Measurements from ENCODE around the gene ARHGAP24.
A peak's percentile ranks its signal among the peaks of the same experiment; 100 is the strongest.

ARHGAP24 gene

DNA sequence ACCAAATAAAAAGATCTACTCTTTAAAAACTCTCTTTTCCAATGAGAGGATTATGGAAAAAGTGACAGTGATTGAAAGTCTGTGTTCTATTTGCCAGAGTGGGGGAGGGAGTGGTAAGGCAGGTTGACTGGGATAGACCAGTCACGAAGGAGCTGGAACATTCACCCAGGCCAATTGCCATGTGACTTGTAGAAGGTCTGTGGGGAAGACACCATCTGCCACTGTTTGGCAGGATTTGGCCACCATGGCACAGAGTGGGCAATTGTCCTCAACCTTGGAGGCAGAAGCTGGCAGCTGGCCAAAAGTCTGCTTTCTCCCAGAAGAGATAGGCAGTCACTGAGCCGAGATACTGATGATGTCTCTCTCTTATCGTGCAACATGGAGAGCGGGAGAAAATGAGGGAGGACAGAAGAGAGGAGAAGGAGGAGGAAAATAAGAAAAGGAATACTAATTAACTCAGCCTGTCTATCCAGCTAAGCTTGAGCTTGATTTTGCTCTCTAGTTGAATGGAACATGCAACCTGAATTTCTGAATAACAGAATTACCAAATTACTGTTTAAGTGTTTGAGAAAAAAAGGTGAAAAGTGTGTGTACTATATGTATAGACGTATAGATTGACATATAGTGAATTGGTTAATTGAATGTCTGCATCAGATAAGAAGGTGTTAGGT, 267.1 kb downstream of the ARHGAP24 start:
- Histone ChIP-seq H4K5ac (ENCODE audit: low read length) (no peak overlapping the region), H3K4me1 (ENCODE audit: control insufficient read depth, low read depth, low read length) (no peaks in the 10 kb centered on the region), H2BK5ac (ENCODE audit: low read length) (no peak overlapping the region), H3K79me1 (ENCODE audit: low read length) (no peaks in the 10 kb centered on the region), H3K9ac (ENCODE audit: low read length) (no peak overlapping the region), H3K36me3 (ENCODE audit: control insufficient read depth, insufficient read depth, low read length) (no peaks in the 10 kb centered on the region), H2BK15ac (replicated peaks; ENCODE audit: low read depth) (no peak overlapping the region), H3K4me2 (ENCODE audit: low read length) (no peak overlapping the region), H3K18ac (ENCODE audit: low read length) (no peak overlapping the region), H3K27me3 (ENCODE audit: insufficient read depth, low read length, poor library complexity) (no peaks in the 10 kb centered on the region), H3K4me3 (ENCODE audit: low read length) (no peak overlapping the region), H3K79me2 (ENCODE audit: control insufficient read depth, insufficient read depth, low read length) (no peaks in the 10 kb centered on the region), H3K23ac (ENCODE audit: low read length) (no peak overlapping the region), H4K8ac (ENCODE audit: low read depth, low read length) (no peak overlapping the region), H2AK5ac (ENCODE audit: low read length) (no peak overlapping the region), H3K56ac (ENCODE audit: low read length) (no peak overlapping the region), H2BK120ac (ENCODE audit: low read depth, low read length) (no peak overlapping the region), H3K4ac (ENCODE audit: low read depth, low read length) (no peak overlapping the region), H3K27ac (ENCODE audit: low read depth, low read length) (no peak overlapping the region)
- no peak for DNase-seq
- 100% methylated on average over 1 of the region's 5 CpGs for WGBS (ENCODE audit: extremely low coverage, insufficient coverage, low lambda C conversion rate)

DNA sequence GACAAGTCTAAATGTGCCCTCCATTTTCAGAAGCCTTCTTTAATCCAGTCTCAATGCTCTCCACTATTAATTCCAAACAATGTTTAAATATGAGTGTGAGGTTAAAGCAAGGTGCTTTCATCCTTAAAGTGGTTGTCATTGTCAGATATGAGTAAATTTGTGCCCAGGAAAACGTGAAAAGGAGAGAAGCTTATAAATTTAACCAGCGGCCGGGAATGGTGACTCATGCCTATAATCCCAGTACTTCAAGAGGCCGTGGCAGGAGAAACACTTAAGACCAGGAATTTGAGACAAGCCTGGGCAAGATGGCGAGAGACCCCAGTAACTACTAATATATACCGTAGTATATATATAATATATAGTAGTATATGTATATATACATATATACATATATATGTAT, 270.0 kb downstream of the ARHGAP24 start:
- no peak for DNase-seq
- H3K18ac ChIP-seq (ENCODE audit: low read length) = no peak overlapping the region
- no peak overlapping the region for H3K4me2 ChIP-seq (ENCODE audit: low read length)
- H4K8ac ChIP-seq (ENCODE audit: low read depth, low read length) = no peak overlapping the region
- no peak overlapping the region for H4K5ac ChIP-seq (ENCODE audit: low read length)
- H3K4me1 ChIP-seq (ENCODE audit: control insufficient read depth, low read depth, low read length) = no peaks in the 10 kb centered on the region
- no peak overlapping the region for H3K9ac ChIP-seq (ENCODE audit: low read length)
- no CpG with 5 or more reads among the region's 6 CpGs for WGBS (ENCODE audit: extremely low coverage, insufficient coverage, low lambda C conversion rate)
- H3K56ac ChIP-seq (ENCODE audit: low read length) = no peak overlapping the region
- H2BK120ac ChIP-seq (ENCODE audit: low read depth, low read length) = no peak overlapping the region
- H2BK5ac ChIP-seq (ENCODE audit: low read length) = no peak overlapping the region
- H3K79me1 ChIP-seq (ENCODE audit: low read length) = no peaks in the 10 kb centered on the region
- H3K4me3 ChIP-seq (ENCODE audit: low read length) = no peak overlapping the region
- no peak overlapping the region for H2AK5ac ChIP-seq (ENCODE audit: low read length)
- H3K79me2 ChIP-seq (ENCODE audit: control insufficient read depth, insufficient read depth, low read length) = no peaks in the 10 kb centered on the region
- no peak overlapping the region for H3K4ac ChIP-seq (ENCODE audit: low read depth, low read length)
- no peaks in the 10 kb centered on the region for H3K27me3 ChIP-seq (ENCODE audit: insufficient read depth, low read length, poor library complexity)
- no peak overlapping the region for H3K27ac ChIP-seq (ENCODE audit: low read depth, low read length)
- no peaks in the 10 kb centered on the region for H3K36me3 ChIP-seq (ENCODE audit: control insufficient read depth, insufficient read depth, low read length)
- no peak overlapping the region for H2BK15ac ChIP-seq (replicated peaks; ENCODE audit: low read depth)
- H3K23ac ChIP-seq (ENCODE audit: low read length) = no peak overlapping the region

DNA sequence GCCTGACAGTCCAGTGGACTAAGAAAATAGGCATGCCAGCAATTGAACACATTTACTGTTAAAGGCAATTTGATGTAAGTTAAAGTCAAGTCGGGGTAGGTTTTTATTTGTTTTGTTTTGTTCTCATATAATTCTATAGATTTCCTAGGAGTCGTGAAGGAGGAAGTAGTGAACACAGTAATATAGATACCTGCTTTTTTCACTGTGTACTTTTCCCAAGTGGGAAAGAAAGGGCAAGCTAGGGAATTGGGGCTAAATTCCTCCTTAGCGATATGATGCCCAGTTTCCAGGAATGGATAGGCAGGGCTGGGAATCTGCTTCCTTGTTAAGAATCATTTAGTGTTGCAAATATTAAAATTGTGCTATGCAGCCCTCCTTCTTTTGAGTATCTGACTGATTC, 271.0 kb downstream of the ARHGAP24 start:
- Histone ChIP-seq H2AK5ac (ENCODE audit: low read length) (no peak overlapping the region), H3K79me2 (ENCODE audit: control insufficient read depth, insufficient read depth, low read length) (no peaks in the 10 kb centered on the region), H3K9ac (ENCODE audit: low read length) (no peak overlapping the region), H3K27ac (ENCODE audit: low read depth, low read length) (no peak overlapping the region), H3K56ac (ENCODE audit: low read length) (no peak overlapping the region), H3K36me3 (ENCODE audit: control insufficient read depth, insufficient read depth, low read length) (no peaks in the 10 kb centered on the region), H2BK5ac (ENCODE audit: low read length) (no peak overlapping the region), H2BK120ac (ENCODE audit: low read depth, low read length) (no peak overlapping the region), H3K79me1 (ENCODE audit: low read length) (no peaks in the 10 kb centered on the region), H4K5ac (ENCODE audit: low read length) (no peak overlapping the region), H3K4me1 (ENCODE audit: control insufficient read depth, low read depth, low read length) (no peaks in the 10 kb centered on the region), H3K27me3 (ENCODE audit: insufficient read depth, low read length, poor library complexity) (no peaks in the 10 kb centered on the region), H3K4me2 (ENCODE audit: low read length) (no peak overlapping the region), H3K18ac (ENCODE audit: low read length) (no peak overlapping the region), H3K4ac (ENCODE audit: low read depth, low read length) (no peak overlapping the region), H2BK15ac (replicated peaks; ENCODE audit: low read depth) (no peak overlapping the region), H4K8ac (ENCODE audit: low read depth, low read length) (no peak overlapping the region), H3K23ac (ENCODE audit: low read length) (no peak overlapping the region), H3K4me3 (ENCODE audit: low read length) (no peak overlapping the region)
- no peak for DNase-seq
- WGBS (ENCODE audit: extremely low coverage, insufficient coverage, low lambda C conversion rate) = no CpG with 5 or more reads among the region's 3 CpGs

DNA sequence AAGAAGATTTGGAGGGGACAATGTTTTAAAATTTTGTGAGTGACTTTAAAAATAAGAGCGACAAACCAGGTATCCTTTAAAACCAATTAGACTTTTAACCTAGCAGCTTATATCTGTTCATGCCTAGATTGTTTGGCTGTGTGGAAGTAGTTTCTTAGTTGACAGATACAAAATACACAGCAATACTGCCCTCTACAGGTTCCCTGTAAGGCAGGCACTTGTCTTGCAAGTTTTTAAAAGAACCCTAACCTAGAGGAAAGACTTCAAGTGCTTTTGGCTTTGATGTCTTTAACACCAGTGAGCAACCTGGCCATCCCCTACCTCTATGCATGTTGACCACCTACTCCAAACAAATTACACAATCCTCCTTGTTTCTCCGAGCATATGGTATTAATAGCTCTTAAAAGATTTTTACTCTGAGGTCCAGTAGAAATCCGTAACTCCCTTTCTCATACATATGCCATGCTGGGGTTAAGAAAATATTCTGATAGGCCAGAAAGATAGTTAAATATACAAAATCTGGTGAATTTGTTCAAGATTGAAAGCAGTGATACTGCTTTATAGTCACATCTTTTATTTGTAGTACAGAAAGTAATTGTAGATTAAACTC, 273.0 kb downstream of the ARHGAP24 start:
- Histone ChIP-seq H3K36me3 (ENCODE audit: control insufficient read depth, insufficient read depth, low read length) (no peaks in the 10 kb centered on the region), H3K4me3 (ENCODE audit: low read length) (no peak overlapping the region), H3K4ac (ENCODE audit: low read depth, low read length) (no peak overlapping the region), H3K56ac (ENCODE audit: low read length) (peak overlapping the region; percentile 50), H2BK120ac (ENCODE audit: low read depth, low read length) (no peak overlapping the region), H3K79me2 (ENCODE audit: control insufficient read depth, insufficient read depth, low read length) (no peaks in the 10 kb centered on the region), H3K18ac (ENCODE audit: low read length) (no peak overlapping the region), H3K4me1 (ENCODE audit: control insufficient read depth, low read depth, low read length) (peaks cover 7% of the 10 kb centered on the region), H3K9ac (ENCODE audit: low read length) (no peak overlapping the region), H2BK5ac (ENCODE audit: low read length) (no peak overlapping the region), H2BK15ac (replicated peaks; ENCODE audit: low read depth) (no peak overlapping the region), H3K27me3 (ENCODE audit: insufficient read depth, low read length, poor library complexity) (no peaks in the 10 kb centered on the region), H3K27ac (ENCODE audit: low read depth, low read length) (no peak overlapping the region), H4K5ac (ENCODE audit: low read length) (no peak overlapping the region), H3K23ac (ENCODE audit: low read length) (no peak overlapping the region), H2AK5ac (ENCODE audit: low read length) (no peak overlapping the region), H3K4me2 (ENCODE audit: low read length) (no peak overlapping the region), H3K79me1 (ENCODE audit: low read length) (no peaks in the 10 kb centered on the region), H4K8ac (ENCODE audit: low read depth, low read length) (no peak overlapping the region)
- no CpG with 5 or more reads among the region's 3 CpGs for WGBS (ENCODE audit: extremely low coverage, insufficient coverage, low lambda C conversion rate)
- DNase-seq = peak; percentile 87

DNA sequence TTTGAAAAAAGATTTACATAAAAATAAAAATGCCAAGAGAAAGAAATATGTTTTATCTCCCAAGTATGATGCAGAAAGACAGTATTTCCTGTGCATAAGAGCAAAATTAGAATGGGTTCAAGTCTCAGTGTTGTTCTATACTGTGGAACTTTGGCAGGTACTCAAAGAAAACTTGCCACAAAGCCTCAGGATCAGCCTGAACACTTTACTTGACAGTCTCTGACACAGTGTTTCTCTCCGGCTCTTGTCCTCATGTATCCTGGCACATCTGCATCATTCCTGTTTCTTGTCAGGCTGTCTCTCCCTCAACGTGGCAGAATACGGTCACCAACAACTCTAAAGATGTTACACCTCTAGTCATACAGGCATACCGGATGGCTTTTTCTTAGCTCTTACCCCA, 273.7 kb downstream of the ARHGAP24 start:
- WGBS (ENCODE audit: extremely low coverage, insufficient coverage, low lambda C conversion rate) = no CpG with 5 or more reads among the region's 4 CpGs
- peak overlapping the region; percentile 0 for H3K4ac ChIP-seq (ENCODE audit: low read depth, low read length)
- peak overlapping the region; percentile 54 for H3K56ac ChIP-seq (ENCODE audit: low read length)
- no peak overlapping the region for H2BK120ac ChIP-seq (ENCODE audit: low read depth, low read length)
- no peak overlapping the region for H4K5ac ChIP-seq (ENCODE audit: low read length)
- peak overlapping the region; percentile 76 for H2BK5ac ChIP-seq (ENCODE audit: low read length)
- peak overlapping the region; percentile 48 for H3K23ac ChIP-seq (ENCODE audit: low read length)
- H3K27me3 ChIP-seq (ENCODE audit: insufficient read depth, low read length, poor library complexity) = no peaks in the 10 kb centered on the region
- H3K4me1 ChIP-seq (ENCODE audit: control insufficient read depth, low read depth, low read length) = peaks cover 7% of the 10 kb centered on the region
- H3K18ac ChIP-seq (ENCODE audit: low read length) = no peak overlapping the region
- peak overlapping the region; percentile 18 for H2AK5ac ChIP-seq (ENCODE audit: low read length)
- H3K79me1 ChIP-seq (ENCODE audit: low read length) = no peaks in the 10 kb centered on the region
- H3K36me3 ChIP-seq (ENCODE audit: control insufficient read depth, insufficient read depth, low read length) = no peaks in the 10 kb centered on the region
- no peak overlapping the region for H3K4me3 ChIP-seq (ENCODE audit: low read length)
- H2BK15ac ChIP-seq (replicated peaks; ENCODE audit: low read depth) = no peak overlapping the region
- no peak overlapping the region for H3K4me2 ChIP-seq (ENCODE audit: low read length)
- no peak for DNase-seq
- H3K27ac ChIP-seq (ENCODE audit: low read depth, low read length) = no peak overlapping the region
- no peak overlapping the region for H4K8ac ChIP-seq (ENCODE audit: low read depth, low read length)
- no peaks in the 10 kb centered on the region for H3K79me2 ChIP-seq (ENCODE audit: control insufficient read depth, insufficient read depth, low read length)
- H3K9ac ChIP-seq (ENCODE audit: low read length) = no peak overlapping the region

DNA sequence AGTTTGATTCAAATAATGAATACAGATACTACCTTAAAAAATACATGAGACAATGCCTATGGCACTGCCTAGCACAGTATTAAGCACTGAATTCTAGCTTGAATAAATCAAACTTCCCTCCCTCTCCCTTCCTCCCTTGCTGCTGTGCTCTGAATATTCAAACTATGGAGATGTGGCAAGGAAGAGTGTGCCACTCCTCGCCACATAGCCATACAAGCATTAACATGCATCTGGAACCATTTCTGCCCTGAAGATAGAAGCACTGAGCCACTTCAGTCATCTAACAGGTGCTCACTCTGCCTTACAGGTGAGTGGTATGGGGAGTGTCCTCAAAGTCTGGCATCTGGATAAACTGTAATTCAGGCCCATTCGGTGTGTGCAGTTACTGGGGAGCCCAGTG, 276.9 kb downstream of the ARHGAP24 start:
- no peak for DNase-seq
- no peak overlapping the region for H3K4me2 ChIP-seq (ENCODE audit: low read length)
- H4K8ac ChIP-seq (ENCODE audit: low read depth, low read length) = no peak overlapping the region
- H3K18ac ChIP-seq (ENCODE audit: low read length) = no peak overlapping the region
- peak overlapping the region; percentile 10 for H2BK120ac ChIP-seq (ENCODE audit: low read depth, low read length)
- no peaks in the 10 kb centered on the region for H3K79me1 ChIP-seq (ENCODE audit: low read length)
- no peak overlapping the region for H3K27ac ChIP-seq (ENCODE audit: low read depth, low read length)
- peak overlapping the region; percentile 67 for H2AK5ac ChIP-seq (ENCODE audit: low read length)
- peak overlapping the region; percentile 50 for H3K56ac ChIP-seq (ENCODE audit: low read length)
- H3K9ac ChIP-seq (ENCODE audit: low read length) = no peak overlapping the region
- H3K4me1 ChIP-seq (ENCODE audit: control insufficient read depth, low read depth, low read length) = peaks cover 7% of the 10 kb centered on the region
- H2BK5ac ChIP-seq (ENCODE audit: low read length) = peak overlapping the region; percentile 59
- H3K36me3 ChIP-seq (ENCODE audit: control insufficient read depth, insufficient read depth, low read length) = no peaks in the 10 kb centered on the region
- no peaks in the 10 kb centered on the region for H3K27me3 ChIP-seq (ENCODE audit: insufficient read depth, low read length, poor library complexity)
- H3K4ac ChIP-seq (ENCODE audit: low read depth, low read length) = no peak overlapping the region
- WGBS (ENCODE audit: extremely low coverage, insufficient coverage, low lambda C conversion rate) = no CpG with 5 or more reads among the region's 2 CpGs
- no peak overlapping the region for H3K4me3 ChIP-seq (ENCODE audit: low read length)
- no peak overlapping the region for H2BK15ac ChIP-seq (replicated peaks; ENCODE audit: low read depth)
- H4K5ac ChIP-seq (ENCODE audit: low read length) = no peak overlapping the region
- no peak overlapping the region for H3K23ac ChIP-seq (ENCODE audit: low read length)
- H3K79me2 ChIP-seq (ENCODE audit: control insufficient read depth, insufficient read depth, low read length) = no peaks in the 10 kb centered on the region

Measured in mesendoderm (in vitro differentiated cells).